ENCODE results near the gene HCAR1.
"Not testable (repeated sequence)": the region's sequence is repeated elsewhere in the genome, so short reads cannot be mapped to it uniquely, and the experiment has no call there.

GRCh38 chr12:122713491-122714188 lies 17.0 kb downstream of the HCAR1 start:
- TF ChIP-seq CTCF, POLR2A (IDR thresholded peaks at IDR 0.05): not testable (repeated sequence)

All from testis (tissue), 2 donors.